ENCODE measurements around the gene SMPD3.
A peak's percentile ranks its signal among the peaks of the same experiment; 100 is the strongest.

SMPD3 gene

DNA sequence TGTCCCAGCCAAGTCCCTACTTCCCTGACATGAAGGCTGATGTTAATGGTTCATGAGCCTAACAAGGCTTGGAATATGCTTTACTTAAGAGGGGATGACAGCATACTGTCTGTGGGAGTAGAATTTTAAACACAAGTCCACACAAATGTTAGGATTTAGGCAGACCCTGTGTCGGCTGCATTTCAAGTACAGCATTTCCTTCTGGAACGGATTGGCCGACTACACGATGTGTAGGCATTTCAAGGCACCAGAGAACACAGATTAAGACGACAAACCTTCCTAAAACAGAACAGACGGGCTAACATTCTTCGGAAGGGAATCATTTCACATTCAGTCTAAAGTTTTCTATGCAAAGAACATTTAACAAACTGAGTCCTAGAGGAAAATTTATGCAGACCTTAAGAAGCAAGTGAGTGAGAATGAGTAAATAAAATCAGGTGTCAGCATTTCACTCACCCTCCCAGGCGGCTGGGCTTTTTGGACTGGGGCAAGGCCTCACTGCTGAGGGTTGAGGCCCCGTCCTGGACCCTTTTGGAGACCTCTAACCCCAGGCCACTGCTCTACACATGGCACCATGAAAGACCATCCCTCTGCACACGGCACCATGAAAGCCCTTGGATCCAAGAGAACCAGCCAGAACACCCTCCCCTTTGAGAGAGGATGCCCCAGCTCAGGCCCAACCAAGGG, 67.5 kb downstream of the SMPD3 start:
- TF ChIP-seq CTCF (IDR thresholded peaks at IDR 0.05; ENCODE audit: low read length, missing control alignments): no peak
- DNase-seq (ENCODE audit: low read depth): no peak
- no peak overlapping the region for H3K4me3 ChIP-seq (replicated peaks; ENCODE audit: low read depth, low read length)

GRCh38 chr16:68380348-68380670, 68.0 kb downstream of the SMPD3 start:
- H3K4me3 ChIP-seq (replicated peaks; ENCODE audit: low read depth, low read length): no peak overlapping the region
- TF ChIP-seq CTCF (IDR thresholded peaks at IDR 0.05; ENCODE audit: low read length, missing control alignments): no peak
- DNase-seq (ENCODE audit: low read depth): no peak

- no peak overlapping the region for H3K4me3 ChIP-seq (replicated peaks; ENCODE audit: low read depth, low read length)
- TF ChIP-seq CTCF (IDR thresholded peaks at IDR 0.05; ENCODE audit: low read length, missing control alignments): no peak
- DNase-seq (ENCODE audit: low read depth): no peak
Observed at GRCh38 chr16:68379472-68380347, 68.6 kb downstream of the SMPD3 start.

DNA sequence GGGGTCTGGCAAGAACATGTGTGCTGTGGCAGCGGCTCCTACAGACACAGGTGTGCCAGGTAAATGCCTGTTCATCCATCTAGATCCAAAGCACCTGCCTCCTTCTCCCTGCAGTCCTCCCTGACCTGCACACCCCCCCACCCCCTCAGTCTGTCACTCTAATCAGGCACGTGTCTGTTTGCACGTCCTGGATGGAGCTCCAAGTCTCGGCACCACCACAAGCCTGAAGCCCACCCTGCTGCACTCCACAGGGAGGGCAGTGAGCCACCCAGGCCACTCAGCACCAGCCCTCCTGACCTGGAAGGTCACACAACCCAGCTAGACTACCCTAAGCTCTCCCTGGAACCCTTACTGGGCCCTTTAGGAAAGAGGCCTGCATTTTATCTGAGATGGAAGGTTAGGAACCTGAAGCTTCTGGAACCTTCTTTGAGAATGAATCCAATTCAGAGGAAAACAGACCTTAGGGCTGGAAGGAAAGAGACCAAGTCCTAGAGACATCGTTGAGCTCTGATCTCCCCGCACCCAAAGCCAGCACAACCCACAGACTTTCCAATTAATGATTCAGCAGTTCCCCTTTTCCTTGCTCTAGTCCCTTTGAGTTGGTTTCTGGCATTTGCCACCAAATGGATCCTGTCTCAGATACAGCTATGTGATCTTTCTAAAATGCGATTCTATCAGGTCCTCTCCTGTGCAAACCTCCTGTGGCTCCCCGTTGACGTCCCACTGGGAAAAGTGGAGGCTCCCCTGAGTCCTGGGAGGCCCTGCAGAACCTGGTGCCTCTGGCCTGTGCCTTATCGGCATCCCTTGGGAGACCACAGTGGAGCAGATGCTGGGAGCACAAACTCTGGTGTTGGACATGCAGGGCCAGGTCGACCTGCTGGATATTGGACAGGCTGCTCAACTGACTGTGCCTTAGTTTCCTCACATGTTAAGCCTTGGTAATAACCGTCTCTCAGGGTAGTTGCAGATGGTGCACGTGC, 69.6 kb downstream of the SMPD3 start:
- no peak for DNase-seq (ENCODE audit: low read depth)
- H3K4me3 ChIP-seq (replicated peaks; ENCODE audit: low read depth, low read length): no peak overlapping the region
- no peak for TF ChIP-seq CTCF (IDR thresholded peaks at IDR 0.05; ENCODE audit: low read length, missing control alignments)

DNA sequence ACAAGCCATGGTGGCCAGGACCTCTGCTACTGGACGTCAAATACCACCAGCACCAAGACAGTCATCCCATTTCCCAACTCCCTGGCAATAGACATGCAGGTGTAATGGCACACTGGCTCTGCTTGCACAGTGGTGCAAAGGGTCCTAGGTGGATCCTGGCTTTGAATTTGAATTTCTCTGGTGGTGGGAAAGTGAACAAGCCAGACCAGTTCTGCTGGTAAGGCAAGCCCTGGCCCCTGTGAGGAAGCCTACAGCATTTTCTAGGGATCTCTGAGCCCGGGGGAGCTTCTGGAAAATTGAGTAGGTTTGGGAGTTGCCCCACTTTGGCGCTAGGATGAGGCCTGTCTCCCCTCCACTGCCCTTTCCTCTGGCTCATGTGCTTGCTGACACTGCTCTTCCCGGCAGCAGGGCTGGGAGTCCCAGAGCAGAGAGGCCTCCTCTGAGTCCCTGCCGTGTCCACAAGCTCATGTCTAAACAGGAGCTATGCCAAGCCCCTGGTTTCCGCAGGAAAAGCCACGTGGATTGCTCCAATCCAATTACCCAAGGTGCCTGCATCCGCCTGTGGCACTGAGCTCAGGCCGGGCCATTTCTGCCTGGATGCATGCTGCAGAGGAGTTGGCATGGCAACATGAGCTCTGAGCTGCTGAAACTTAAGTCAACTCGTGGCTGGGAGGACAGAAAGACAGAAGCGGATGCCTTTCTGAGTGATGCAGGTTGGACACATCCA, 70.5 kb downstream of the SMPD3 start:
- TF ChIP-seq CTCF (IDR thresholded peaks at IDR 0.05; ENCODE audit: low read length, missing control alignments): no peak
- H3K4me3 ChIP-seq (replicated peaks; ENCODE audit: low read depth, low read length): no peak overlapping the region
- peak; percentile 38 for DNase-seq (ENCODE audit: low read depth)

DNA sequence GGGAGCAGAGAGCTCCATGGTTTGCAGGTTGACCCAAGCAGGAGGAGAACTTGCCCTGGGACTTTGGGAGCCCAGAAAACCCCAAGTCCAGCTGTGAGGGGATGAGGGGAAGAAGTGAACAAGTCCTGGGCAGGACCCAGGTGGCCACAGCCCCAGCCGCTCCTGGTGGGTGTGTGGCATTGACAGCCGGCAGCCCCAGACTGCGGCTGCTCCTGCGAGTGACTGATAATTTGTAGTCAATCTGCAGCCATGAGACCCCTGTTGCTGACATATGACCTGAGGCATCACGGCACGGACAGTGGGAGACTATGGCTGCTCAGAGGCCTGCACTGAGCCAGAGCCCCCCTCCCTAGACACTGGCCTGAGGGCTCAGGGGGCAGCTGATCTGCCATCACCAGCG, 71.1 kb downstream of the SMPD3 start:
- no peak for DNase-seq (ENCODE audit: low read depth)
- TF ChIP-seq CTCF (IDR thresholded peaks at IDR 0.05; ENCODE audit: low read length, missing control alignments): no peak
- H3K4me3 ChIP-seq (replicated peaks; ENCODE audit: low read depth, low read length): no peak overlapping the region
